ENCODE results near the gene KATNBL1. TPM values are rescaled to one million over a fixed set of nuclear protein-coding genes. Genes with fewer than 3 reads are reported as not detected.
A peak's percentile ranks its signal among the peaks of the same experiment; 100 is the strongest.
"Not testable (repeated sequence)": the region's sequence is repeated elsewhere in the genome, so short reads cannot be mapped to it uniquely, and the experiment has no call there.

The KATNBL1 gene
- total RNA-seq, 1 experiment from 2014 or later = 12.9 TPM

DNA sequence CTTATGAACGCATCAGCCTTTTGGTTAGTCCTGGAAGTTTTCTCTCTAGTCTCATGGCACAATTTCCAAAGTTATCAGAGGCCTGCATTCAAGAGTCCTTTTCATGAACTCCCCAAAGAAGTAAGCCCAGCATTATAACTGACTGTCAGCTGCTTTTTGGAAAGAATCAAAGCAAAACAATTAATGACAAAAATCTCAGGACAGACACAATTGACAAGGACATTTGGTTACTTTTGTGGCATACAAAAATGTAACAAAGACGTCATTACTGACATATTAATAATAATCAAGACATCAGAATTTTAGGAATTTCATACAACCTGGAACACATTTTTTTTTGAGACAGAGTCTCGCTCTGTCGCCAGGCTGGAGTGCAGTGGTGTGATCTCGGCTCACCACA, 21.2 kb downstream of the KATNBL1 start:
- CTCF ChIA-PET = no interaction called here
- H3K27ac Mint-ChIP-seq (ENCODE audit: unreplicated experiment) = no peak overlapping the region
- no TSS peak for BruUV-seq (replicated peaks)

GRCh38 chr15:34185666-34186065, 24.2 kb downstream of the KATNBL1 start:
- BruUV-seq (replicated peaks) = no TSS peak
- no peak overlapping the region for H3K4me3 Mint-ChIP-seq (ENCODE audit: low read depth, unreplicated experiment)

More for the DNA sequence above, 21.2 kb downstream of the KATNBL1 start:
- H3K9me3 Mint-ChIP-seq (ENCODE audit: low read depth, unreplicated experiment) = no peaks in the 10 kb centered on the region
- no peaks in the 10 kb centered on the region for H3K4me1 Mint-ChIP-seq (ENCODE audit: low read depth, unreplicated experiment)
- intact Hi-C loops (cut with micrococcal nuclease; ENCODE audit: unreplicated experiment) = no loop called here
- TF ChIP-seq, protein P1, sequence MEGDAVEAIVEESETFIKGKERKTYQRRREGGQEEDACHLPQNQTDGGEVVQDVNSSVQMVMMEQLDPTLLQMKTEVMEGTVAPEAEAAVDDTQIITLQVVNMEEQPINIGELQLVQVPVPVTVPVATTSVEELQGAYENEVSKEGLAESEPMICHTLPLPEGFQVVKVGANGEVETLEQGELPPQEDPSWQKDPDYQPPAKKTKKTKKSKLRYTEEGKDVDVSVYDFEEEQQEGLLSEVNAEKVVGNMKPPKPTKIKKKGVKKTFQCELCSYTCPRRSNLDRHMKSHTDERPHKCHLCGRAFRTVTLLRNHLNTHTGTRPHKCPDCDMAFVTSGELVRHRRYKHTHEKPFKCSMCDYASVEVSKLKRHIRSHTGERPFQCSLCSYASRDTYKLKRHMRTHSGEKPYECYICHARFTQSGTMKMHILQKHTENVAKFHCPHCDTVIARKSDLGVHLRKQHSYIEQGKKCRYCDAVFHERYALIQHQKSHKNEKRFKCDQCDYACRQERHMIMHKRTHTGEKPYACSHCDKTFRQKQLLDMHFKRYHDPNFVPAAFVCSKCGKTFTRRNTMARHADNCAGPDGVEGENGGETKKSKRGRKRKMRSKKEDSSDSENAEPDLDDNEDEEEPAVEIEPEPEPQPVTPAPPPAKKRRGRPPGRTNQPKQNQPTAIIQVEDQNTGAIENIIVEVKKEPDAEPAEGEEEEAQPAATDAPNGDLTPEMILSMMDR (IDR thresholded peaks at IDR 0.05; ENCODE audit: unreplicated experiment) = no peak
- H3K36me3 Mint-ChIP-seq (ENCODE audit: insufficient read depth, unreplicated experiment) = no peaks in the 10 kb centered on the region
- H3K4me3 Mint-ChIP-seq (ENCODE audit: low read depth, unreplicated experiment) = no peak overlapping the region
- no peaks in the 10 kb centered on the region for H3K27me3 Mint-ChIP-seq (ENCODE audit: unreplicated experiment)
- no peak for DNase-seq

DNA sequence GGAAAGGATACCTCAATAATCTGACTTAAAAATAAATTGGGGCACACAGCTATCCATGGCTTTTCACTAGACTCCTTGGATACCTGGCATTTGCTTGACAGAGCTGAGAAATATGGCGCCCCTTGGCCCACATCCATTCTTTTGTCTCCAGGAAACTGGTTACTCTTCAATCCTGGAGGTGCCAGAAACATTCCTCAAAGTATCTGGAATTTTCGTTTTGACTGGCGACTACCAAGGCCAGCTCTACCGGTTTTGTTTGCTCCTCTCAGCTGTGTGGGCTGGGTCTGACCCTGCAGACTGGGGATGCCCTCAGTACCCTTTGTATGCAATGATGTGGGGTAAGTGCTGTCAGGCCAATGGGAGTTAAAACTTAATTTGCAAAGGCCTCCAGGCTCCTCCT, 27.0 kb downstream of the KATNBL1 start:
- Mint-ChIP-seq H3K4me3 (ENCODE audit: low read depth, unreplicated experiment) (no peak overlapping the region), H3K27me3 (ENCODE audit: unreplicated experiment) (no peaks in the 10 kb centered on the region), H3K4me1 (ENCODE audit: low read depth, unreplicated experiment) (no peaks in the 10 kb centered on the region), H3K9me3 (ENCODE audit: low read depth, unreplicated experiment) (no peaks in the 10 kb centered on the region), H3K36me3 (ENCODE audit: insufficient read depth, unreplicated experiment) (no peaks in the 10 kb centered on the region), H3K27ac (ENCODE audit: unreplicated experiment) (no peak overlapping the region)
- no TSS peak for BruUV-seq (replicated peaks)
- DNase-seq = peak; percentile 2
- intact Hi-C loops (cut with micrococcal nuclease; ENCODE audit: unreplicated experiment) = no loop called here
- TF ChIP-seq, protein P1 (IDR thresholded peaks at IDR 0.05; ENCODE audit: unreplicated experiment) = no peak
- CTCF ChIA-PET = interaction anchor here (0.6 kb wide), 1 partner anchor 162 kb away, joined by 4 read pairs; no protein-coding TSS in a partner anchor

More at GRCh38 chr15:34185666-34186065, 24.2 kb downstream of the KATNBL1 start:
- TF ChIP-seq, protein P1 (IDR thresholded peaks at IDR 0.05; ENCODE audit: unreplicated experiment) = no peak
- Mint-ChIP-seq H3K9me3 (ENCODE audit: low read depth, unreplicated experiment) (no peaks in the 10 kb centered on the region), H3K36me3 (ENCODE audit: insufficient read depth, unreplicated experiment) (no peaks in the 10 kb centered on the region), H3K27ac (ENCODE audit: unreplicated experiment) (no peak overlapping the region), H3K27me3 (ENCODE audit: unreplicated experiment) (no peaks in the 10 kb centered on the region), H3K4me1 (ENCODE audit: low read depth, unreplicated experiment) (no peaks in the 10 kb centered on the region)
- DNase-seq = no peak
- intact Hi-C loops (cut with micrococcal nuclease; ENCODE audit: unreplicated experiment) = no loop called here
- CTCF ChIA-PET = no interaction called here

DNA sequence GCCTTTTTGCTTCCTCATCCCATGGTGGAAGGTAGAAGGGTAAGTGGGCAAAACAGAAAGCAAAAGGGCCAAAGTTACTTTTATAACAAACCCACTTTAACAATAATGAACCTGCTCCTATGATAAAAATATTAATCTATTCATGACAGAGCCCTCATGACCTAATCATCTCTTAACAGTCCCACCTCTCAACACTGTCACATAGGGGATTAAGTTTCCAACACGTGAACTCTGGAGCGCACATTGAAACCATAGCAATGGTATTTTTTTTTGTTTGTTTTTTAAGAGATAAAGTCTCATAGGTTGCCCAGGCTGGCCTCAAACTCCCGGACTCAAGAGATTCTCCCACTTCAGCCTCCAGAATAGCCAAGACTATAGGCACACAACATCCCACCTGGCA, 30.7 kb downstream of the KATNBL1 start:
- CTCF ChIA-PET = no interaction called here
- H3K36me3 Mint-ChIP-seq (ENCODE audit: insufficient read depth, unreplicated experiment) = no peaks in the 10 kb centered on the region
- intact Hi-C loops (cut with micrococcal nuclease; ENCODE audit: unreplicated experiment) = no loop called here

GRCh38 chr15:34165987-34166573, 43.8 kb downstream of the KATNBL1 start:
- H3K9me3 Mint-ChIP-seq (ENCODE audit: low read depth, unreplicated experiment); H3K27ac Mint-ChIP-seq (ENCODE audit: unreplicated experiment); H3K27me3 Mint-ChIP-seq (ENCODE audit: unreplicated experiment); intact Hi-C loops (cut with micrococcal nuclease; ENCODE audit: unreplicated experiment); BruUV-seq (replicated peaks); H3K36me3 Mint-ChIP-seq (ENCODE audit: insufficient read depth, unreplicated experiment); CTCF ChIA-PET; H3K4me1 Mint-ChIP-seq (ENCODE audit: low read depth, unreplicated experiment); H3K4me3 Mint-ChIP-seq (ENCODE audit: low read depth, unreplicated experiment); DNase-seq: not testable (repeated sequence)

More for the DNA sequence above, 30.7 kb downstream of the KATNBL1 start:
- DNase-seq = no peak
- TF ChIP-seq, protein P1 (IDR thresholded peaks at IDR 0.05; ENCODE audit: unreplicated experiment) = no peak
- H3K9me3 Mint-ChIP-seq (ENCODE audit: low read depth, unreplicated experiment) = peaks cover under 1% of the 10 kb centered on the region
- H3K4me1 Mint-ChIP-seq (ENCODE audit: low read depth, unreplicated experiment) = no peaks in the 10 kb centered on the region
- no peak overlapping the region for H3K27ac Mint-ChIP-seq (ENCODE audit: unreplicated experiment)
- no peaks in the 10 kb centered on the region for H3K27me3 Mint-ChIP-seq (ENCODE audit: unreplicated experiment)
- BruUV-seq (replicated peaks) = no TSS peak
- no peak overlapping the region for H3K4me3 Mint-ChIP-seq (ENCODE audit: low read depth, unreplicated experiment)
